SK-N-SH treated with all-trans-retinoic acid at 6 μM for 48 hours (cell line): ENCODE data around the gene C2CD4D.
A peak's percentile ranks its signal among the peaks of the same experiment; 100 is the strongest.

Source experiments
- ATAC-seq: fragments of 200-7000 bp; cut with Tn5 transposase; 3 replicates; pipeline ENCODE4 v1.9.1; 2020; ENCODE audit warnings: mild to moderate bottlenecking, moderate library complexity
- BACH2 ChIP-seq: fragments of 250-450 bp; sonication (Bioruptor Pico); IDR thresholded peaks from 2 replicates; pipeline ENCODE4 v1.9.0; 2021; ENCODE audit warnings: mild to moderate bottlenecking, borderline replicate concordance
- CSDC2 ChIP-seq: fragments of 250-450 bp; sonication (Bioruptor Pico); IDR thresholded peaks from 2 replicates; pipeline ENCODE4 v1.5.0; 2020; ENCODE audit warnings: mild to moderate bottlenecking, moderate library complexity
- ESRRG ChIP-seq: fragments of 250-450 bp; sonication (Bioruptor Pico); IDR thresholded peaks from 2 replicates; pipeline ENCODE4 v1.6.1; 2021; ENCODE audit warnings: mild to moderate bottlenecking
- GLIS3 ChIP-seq: fragments of 250-450 bp; sonication (Bioruptor Pico); IDR thresholded peaks from 2 replicates; pipeline ENCODE4 v1.5.0; 2020; ENCODE audit warnings: mild to moderate bottlenecking, moderate library complexity
- ISL1 ChIP-seq: fragments of 250-450 bp; sonication (Bioruptor Pico); IDR thresholded peaks from 2 replicates; pipeline ENCODE4 v2.1.2; 2022; ENCODE audit warnings: mild to moderate bottlenecking, moderate library complexity
- OSR1 ChIP-seq: fragments of 250-450 bp; sonication (Bioruptor Pico); IDR thresholded peaks from 2 replicates; pipeline ENCODE4 v1.8.0; 2022; ENCODE audit warnings: moderate library complexity, mild to moderate bottlenecking, inconsistent platforms
- PPARA ChIP-seq: fragments of 250-450 bp; sonication (Bioruptor Pico); IDR thresholded peaks from 2 replicates; pipeline ENCODE4 v1.5.0; 2020; ENCODE audit warnings: mild to moderate bottlenecking, borderline replicate concordance
- RARB ChIP-seq: fragments of 250-450 bp; sonication (Bioruptor Pico); IDR thresholded peaks from 2 replicates; pipeline ENCODE4 v1.8.0; 2021; ENCODE audit warnings: mild to moderate bottlenecking, moderate library complexity
- SNAI2 ChIP-seq: fragments of 250-450 bp; sonication (Bioruptor Pico); IDR thresholded peaks from 2 replicates; pipeline ENCODE4 v1.5.0; 2020; ENCODE audit warnings: mild to moderate bottlenecking, moderate library complexity
- TCF4 ChIP-seq: fragments of 250-450 bp; sonication (Bioruptor Pico); IDR thresholded peaks from 2 replicates; pipeline ENCODE4 v1.8.0; 2021; ENCODE audit warnings: mild to moderate bottlenecking, moderate library complexity, borderline replicate concordance
- TOX ChIP-seq: fragments of 250-450 bp; sonication (Bioruptor Pico); IDR thresholded peaks from 2 replicates; pipeline ENCODE4 v1.8.0; 2021; ENCODE audit warnings: mild to moderate bottlenecking, moderate library complexity, borderline replicate concordance
- ZC3H10 ChIP-seq: fragments of 250-450 bp; sonication (Bioruptor Pico); IDR thresholded peaks from 2 replicates; pipeline ENCODE4 v1.5.1; 2021; ENCODE audit warnings: mild to moderate bottlenecking, moderate library complexity
- ZFP3 ChIP-seq: fragments of 250-450 bp; sonication (Bioruptor Pico); IDR thresholded peaks from 2 replicates; pipeline ENCODE4 v1.5.0; 2020; ENCODE audit warnings: mild to moderate bottlenecking, moderate library complexity
- ZFP30 ChIP-seq: fragments of 450-650 bp; formaldehyde crosslinking; IDR thresholded peaks from 2 replicates; pipeline ENCODE4 v1.5.0; 2022; ENCODE audit warnings: mild to moderate bottlenecking, moderate library complexity
- ZNF565 ChIP-seq: fragments of 450-650 bp; formaldehyde crosslinking; conservative IDR thresholded peaks from 2 replicates; pipeline ENCODE4 v1.5.0; 2020; ENCODE audit warnings: low read depth, mild to moderate bottlenecking, moderate library complexity
- ZNF70 ChIP-seq: fragments of 450-650 bp; formaldehyde crosslinking; IDR thresholded peaks from 2 replicates; pipeline ENCODE4 v1.5.0; 2020; ENCODE audit warnings: mild to moderate bottlenecking, moderate library complexity
- TF ChIP-seq, protein P1 (sequence below): fragments of 250-450 bp; sonication (Bioruptor Pico); IDR thresholded peaks from 2 replicates; pipeline ENCODE4 v1.5.1; 2020; ENCODE audit warnings: low read depth, mild to moderate bottlenecking, moderate library complexity
- TF ChIP-seq, protein P2 (sequence below): fragments of 250-450 bp; sonication (Bioruptor Pico); IDR thresholded peaks from 2 replicates; pipeline ENCODE4 v1.8.0; 2021; ENCODE audit warnings: low read depth, mild to moderate bottlenecking, moderate library complexity, borderline replicate concordance
- TF ChIP-seq, protein P3 (sequence below): fragments of 250-450 bp; sonication (Bioruptor Pico); IDR thresholded peaks from 2 replicates; pipeline ENCODE4 v1.5.1; 2021; ENCODE audit warnings: mild to moderate bottlenecking, moderate library complexity
- TF ChIP-seq, protein P4 (sequence below): fragments of 250-450 bp; sonication (Bioruptor Pico); IDR thresholded peaks from 2 replicates; pipeline ENCODE4 v1.5.0; 2020; ENCODE audit warnings: mild to moderate bottlenecking, moderate library complexity

Gene C2CD4D

DNA sequence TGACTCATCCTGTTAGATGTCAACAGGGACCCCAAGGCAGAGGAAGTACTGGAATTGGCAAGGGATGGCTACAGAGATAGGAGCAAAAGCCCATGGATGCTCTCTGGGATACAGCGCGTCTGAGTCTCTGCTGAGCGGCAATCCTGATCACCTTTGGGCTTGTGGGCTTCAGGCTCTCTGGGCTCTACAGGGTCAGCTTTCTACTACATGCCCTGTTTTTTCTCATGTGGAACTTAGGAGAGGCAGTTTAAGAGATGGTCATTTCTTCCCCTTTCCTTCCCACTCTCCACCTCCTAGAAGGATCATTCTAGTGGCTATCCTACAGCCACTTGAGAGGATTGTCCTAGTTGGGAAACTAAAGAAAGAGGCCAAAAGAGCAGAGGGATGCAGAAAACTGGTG lies 35.7 kb downstream of the C2CD4D start (continued):
- TF ChIP-seq, protein P1, sequence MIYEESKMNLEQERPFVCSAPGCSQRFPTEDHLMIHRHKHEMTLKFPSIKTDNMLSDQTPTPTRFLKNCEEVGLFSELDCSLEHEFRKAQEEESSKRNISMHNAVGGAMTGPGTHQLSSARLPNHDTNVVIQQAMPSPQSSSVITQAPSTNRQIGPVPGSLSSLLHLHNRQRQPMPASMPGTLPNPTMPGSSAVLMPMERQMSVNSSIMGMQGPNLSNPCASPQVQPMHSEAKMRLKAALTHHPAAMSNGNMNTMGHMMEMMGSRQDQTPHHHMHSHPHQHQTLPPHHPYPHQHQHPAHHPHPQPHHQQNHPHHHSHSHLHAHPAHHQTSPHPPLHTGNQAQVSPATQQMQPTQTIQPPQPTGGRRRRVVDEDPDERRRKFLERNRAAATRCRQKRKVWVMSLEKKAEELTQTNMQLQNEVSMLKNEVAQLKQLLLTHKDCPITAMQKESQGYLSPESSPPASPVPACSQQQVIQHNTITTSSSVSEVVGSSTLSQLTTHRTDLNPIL (CRISPR knock-in tag) = no peak
- TF ChIP-seq, all 23 proteins: peak for 0

DNA sequence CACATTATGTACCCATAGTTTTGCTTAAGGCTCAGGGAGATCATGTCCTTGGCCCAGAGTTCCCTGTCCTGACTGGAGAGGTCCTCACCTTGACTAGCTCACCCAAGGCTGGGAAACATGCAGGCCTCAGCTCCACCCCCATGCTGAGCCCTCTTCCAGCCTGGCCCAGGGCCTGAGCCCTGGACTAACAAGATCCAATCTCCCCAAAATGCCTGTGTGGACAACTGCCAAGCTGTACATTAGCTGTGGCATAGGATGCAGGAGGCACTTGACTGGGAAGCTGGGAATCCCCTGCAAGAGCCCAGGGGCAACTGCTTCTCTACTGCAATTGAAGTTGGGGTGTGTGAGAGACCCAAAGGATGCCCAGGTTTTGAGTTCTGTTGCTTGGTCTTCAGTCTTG lies 36.5 kb downstream of the C2CD4D start:
- TF ChIP-seq BACH2 (CRISPR knock-in tag) (no peak), OSR1 (no peak), TCF4 (CRISPR knock-in tag) (0 out of 2 replicates have a peak, but pooled peaks have one; percentile 29), GLIS3 (CRISPR knock-in tag) (no peak)
- TF ChIP-seq, protein P2, sequence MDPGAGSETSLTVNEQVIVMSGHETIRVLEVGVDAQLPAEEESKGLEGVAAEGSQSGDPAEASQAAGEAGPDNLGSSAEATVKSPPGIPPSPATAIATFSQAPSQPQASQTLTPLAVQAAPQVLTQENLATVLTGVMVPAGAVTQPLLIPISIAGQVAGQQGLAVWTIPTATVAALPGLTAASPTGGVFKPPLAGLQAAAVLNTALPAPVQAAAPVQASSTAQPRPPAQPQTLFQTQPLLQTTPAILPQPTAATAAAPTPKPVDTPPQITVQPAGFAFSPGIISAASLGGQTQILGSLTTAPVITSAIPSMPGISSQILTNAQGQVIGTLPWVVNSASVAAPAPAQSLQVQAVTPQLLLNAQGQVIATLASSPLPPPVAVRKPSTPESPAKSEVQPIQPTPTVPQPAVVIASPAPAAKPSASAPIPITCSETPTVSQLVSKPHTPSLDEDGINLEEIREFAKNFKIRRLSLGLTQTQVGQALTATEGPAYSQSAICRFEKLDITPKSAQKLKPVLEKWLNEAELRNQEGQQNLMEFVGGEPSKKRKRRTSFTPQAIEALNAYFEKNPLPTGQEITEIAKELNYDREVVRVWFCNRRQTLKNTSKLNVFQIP (CRISPR knock-in tag) = no peak
- peak; percentile 27; the same call in 1 of the 3 replicates for ATAC-seq

DNA sequence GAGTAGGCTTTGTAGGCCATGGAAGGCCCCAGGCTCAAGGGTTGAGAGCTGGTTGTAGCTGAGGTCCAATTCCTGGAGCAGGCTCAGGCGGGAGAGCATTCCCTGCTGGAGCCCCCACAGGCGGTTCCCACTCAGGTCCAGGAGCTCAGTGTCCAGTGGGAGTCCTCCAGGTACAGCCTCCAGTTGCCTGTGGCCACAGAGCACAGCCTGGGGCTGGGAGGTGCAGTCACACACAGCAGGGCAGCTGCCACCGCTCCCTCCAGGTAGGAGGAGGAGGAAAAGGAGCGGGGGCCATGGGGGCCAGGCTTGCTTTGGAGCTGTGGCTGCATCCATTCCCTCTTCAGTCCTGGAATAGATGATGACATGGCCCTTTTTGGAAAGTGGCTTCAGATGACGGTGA lies 37.2 kb downstream of the C2CD4D start:
- ATAC-seq = no peak
- TF ChIP-seq ISL1 (CRISPR knock-in tag) (no peak), TOX (CRISPR knock-in tag) (no peak), PPARA (CRISPR knock-in tag) (no peak), ZNF565 (CRISPR knock-in tag) (no peak), BACH2 (CRISPR knock-in tag) (no peak), ZFP30 (CRISPR knock-in tag) (no peak), RARB (CRISPR knock-in tag) (no peak), CSDC2 (CRISPR knock-in tag) (no peak), ZC3H10 (CRISPR knock-in tag) (no peak), ZNF70 (CRISPR knock-in tag) (no peak), ESRRG (no peak), OSR1 (no peak), SNAI2 (CRISPR knock-in tag) (no peak), ZFP3 (no peak), TCF4 (CRISPR knock-in tag) (no peak)
- TF ChIP-seq, protein P3, sequence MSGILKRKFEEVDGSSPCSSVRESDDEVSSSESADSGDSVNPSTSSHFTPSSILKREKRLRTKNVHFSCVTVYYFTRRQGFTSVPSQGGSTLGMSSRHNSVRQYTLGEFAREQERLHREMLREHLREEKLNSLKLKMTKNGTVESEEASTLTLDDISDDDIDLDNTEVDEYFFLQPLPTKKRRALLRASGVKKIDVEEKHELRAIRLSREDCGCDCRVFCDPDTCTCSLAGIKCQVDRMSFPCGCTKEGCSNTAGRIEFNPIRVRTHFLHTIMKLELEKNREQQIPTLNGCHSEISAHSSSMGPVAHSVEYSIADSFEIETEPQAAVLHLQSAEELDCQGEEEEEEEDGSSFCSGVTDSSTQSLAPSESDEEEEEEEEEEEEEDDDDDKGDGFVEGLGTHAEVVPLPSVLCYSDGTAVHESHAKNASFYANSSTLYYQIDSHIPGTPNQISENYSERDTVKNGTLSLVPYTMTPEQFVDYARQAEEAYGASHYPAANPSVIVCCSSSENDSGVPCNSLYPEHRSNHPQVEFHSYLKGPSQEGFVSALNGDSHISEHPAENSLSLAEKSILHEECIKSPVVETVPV (CRISPR knock-in tag) = no peak
- TF ChIP-seq, protein P1 (CRISPR knock-in tag) = no peak
- TF ChIP-seq, protein P2 (CRISPR knock-in tag) = no peak
- TF ChIP-seq, protein P4, sequence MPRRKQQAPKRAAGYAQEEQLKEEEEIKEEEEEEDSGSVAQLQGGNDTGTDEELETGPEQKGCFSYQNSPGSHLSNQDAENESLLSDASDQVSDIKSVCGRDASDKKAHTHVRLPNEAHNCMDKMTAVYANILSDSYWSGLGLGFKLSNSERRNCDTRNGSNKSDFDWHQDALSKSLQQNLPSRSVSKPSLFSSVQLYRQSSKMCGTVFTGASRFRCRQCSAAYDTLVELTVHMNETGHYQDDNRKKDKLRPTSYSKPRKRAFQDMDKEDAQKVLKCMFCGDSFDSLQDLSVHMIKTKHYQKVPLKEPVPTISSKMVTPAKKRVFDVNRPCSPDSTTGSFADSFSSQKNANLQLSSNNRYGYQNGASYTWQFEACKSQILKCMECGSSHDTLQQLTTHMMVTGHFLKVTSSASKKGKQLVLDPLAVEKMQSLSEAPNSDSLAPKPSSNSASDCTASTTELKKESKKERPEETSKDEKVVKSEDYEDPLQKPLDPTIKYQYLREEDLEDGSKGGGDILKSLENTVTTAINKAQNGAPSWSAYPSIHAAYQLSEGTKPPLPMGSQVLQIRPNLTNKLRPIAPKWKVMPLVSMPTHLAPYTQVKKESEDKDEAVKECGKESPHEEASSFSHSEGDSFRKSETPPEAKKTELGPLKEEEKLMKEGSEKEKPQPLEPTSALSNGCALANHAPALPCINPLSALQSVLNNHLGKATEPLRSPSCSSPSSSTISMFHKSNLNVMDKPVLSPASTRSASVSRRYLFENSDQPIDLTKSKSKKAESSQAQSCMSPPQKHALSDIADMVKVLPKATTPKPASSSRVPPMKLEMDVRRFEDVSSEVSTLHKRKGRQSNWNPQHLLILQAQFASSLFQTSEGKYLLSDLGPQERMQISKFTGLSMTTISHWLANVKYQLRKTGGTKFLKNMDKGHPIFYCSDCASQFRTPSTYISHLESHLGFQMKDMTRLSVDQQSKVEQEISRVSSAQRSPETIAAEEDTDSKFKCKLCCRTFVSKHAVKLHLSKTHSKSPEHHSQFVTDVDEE = no peak
